GM12878 (cell line): ENCODE measurements around the gene PRDM16.

Experiments used
- POLR2A ChIP-seq: IDR thresholded peaks from 2 replicates; pipeline ENCODE4 v1.6.1; 2011; ENCODE audit warnings: low read depth, mild to moderate bottlenecking, low read length
- POLR2AphosphoS5 ChIP-seq: IDR thresholded peaks from 2 replicates; pipeline ENCODE4 v1.6.1; 2011; ENCODE audit warnings: mild to moderate bottlenecking, low read length, inconsistent platforms
- SMAD5 ChIP-seq: IDR thresholded peaks from 2 replicates; pipeline ENCODE4 v1.6.1; 2016; ENCODE audit warnings: antibody characterized with exemption, low read depth
- SP1 ChIP-seq: IDR thresholded peaks from one replicate; pipeline ENCODE4 v1.6.1; 2011; ENCODE audit warnings: low read depth, low read length
- SPI1 ChIP-seq: IDR thresholded peaks from 2 replicates; pipeline ENCODE4 v1.6.1; 2011; ENCODE audit warnings: low read depth, mild to moderate bottlenecking, low read length, moderate library complexity, borderline replicate concordance; ENCODE audit not compliant: insufficient read depth
- TF ChIP-seq, protein P1 (sequence below): fragments of 450-650 bp; IDR thresholded peaks from 2 replicates; pipeline ENCODE4 v1.6.1; 2017; ENCODE audit warnings: mild to moderate bottlenecking
- TF ChIP-seq, protein P2 (sequence below), 3 experiments: IDR thresholded peaks in 2 of 3; conservative IDR thresholded peaks in 1 of 3; 2 replicates each; pipeline ENCODE4 v1.5.1; 2011; ENCODE audit warnings: low read depth in 3 of 3, low read length in 3 of 3, mild to moderate bottlenecking in 3 of 3, control low read depth in 2 of 3, moderate library complexity in 2 of 3, inconsistent platforms in 1 of 3, mixed read lengths in 1 of 3; ENCODE audit not compliant: control insufficient read depth in 2 of 3, insufficient read depth in 1 of 3; ENCODE audit errors: extremely low read depth in 1 of 3

DNA sequence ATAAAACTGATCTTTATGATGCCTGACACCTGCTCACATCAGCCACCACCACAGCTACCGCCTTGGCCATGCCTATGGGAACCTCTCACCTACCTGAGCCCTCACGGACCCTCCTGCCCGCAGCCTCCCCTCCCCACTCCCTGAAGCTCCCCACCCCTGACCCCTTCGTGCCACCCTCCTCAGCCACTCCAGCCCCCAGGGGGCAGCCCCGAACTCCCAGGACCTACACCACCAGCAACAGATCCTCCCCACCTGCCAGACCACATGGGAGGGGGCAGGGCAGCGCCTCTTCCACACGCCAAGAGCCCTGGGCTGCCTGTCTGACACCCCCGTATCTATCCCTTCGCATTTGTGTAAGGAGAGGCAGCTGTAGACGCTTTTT, 371.3 kb downstream of the PRDM16 start:
- TF ChIP-seq SPI1 (no peak), SMAD5 (no peak), POLR2AphosphoS5 (no peak), SP1 (no peak), POLR2A (no peak)
- TF ChIP-seq, protein P1, sequence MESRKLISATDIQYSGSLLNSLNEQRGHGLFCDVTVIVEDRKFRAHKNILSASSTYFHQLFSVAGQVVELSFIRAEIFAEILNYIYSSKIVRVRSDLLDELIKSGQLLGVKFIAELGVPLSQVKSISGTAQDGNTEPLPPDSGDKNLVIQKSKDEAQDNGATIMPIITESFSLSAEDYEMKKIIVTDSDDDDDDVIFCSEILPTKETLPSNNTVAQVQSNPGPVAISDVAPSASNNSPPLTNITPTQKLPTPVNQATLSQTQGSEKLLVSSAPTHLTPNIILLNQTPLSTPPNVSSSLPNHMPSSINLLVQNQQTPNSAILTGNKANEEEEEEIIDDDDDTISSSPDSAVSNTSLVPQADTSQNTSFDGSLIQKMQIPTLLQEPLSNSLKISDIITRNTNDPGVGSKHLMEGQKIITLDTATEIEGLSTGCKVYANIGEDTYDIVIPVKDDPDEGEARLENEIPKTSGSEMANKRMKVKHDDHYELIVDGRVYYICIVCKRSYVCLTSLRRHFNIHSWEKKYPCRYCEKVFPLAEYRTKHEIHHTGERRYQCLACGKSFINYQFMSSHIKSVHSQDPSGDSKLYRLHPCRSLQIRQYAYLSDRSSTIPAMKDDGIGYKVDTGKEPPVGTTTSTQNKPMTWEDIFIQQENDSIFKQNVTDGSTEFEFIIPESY = no peak
- TF ChIP-seq, protein P2, sequence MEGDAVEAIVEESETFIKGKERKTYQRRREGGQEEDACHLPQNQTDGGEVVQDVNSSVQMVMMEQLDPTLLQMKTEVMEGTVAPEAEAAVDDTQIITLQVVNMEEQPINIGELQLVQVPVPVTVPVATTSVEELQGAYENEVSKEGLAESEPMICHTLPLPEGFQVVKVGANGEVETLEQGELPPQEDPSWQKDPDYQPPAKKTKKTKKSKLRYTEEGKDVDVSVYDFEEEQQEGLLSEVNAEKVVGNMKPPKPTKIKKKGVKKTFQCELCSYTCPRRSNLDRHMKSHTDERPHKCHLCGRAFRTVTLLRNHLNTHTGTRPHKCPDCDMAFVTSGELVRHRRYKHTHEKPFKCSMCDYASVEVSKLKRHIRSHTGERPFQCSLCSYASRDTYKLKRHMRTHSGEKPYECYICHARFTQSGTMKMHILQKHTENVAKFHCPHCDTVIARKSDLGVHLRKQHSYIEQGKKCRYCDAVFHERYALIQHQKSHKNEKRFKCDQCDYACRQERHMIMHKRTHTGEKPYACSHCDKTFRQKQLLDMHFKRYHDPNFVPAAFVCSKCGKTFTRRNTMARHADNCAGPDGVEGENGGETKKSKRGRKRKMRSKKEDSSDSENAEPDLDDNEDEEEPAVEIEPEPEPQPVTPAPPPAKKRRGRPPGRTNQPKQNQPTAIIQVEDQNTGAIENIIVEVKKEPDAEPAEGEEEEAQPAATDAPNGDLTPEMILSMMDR (IDR thresholded peaks at IDR 0.05 in 2 of 3, conservative IDR thresholded peaks at IDR 0.05 in 1 of 3; ENCODE audit: control insufficient read depth in 2 of 3, extremely low read depth in 1 of 3, insufficient read depth in 1 of 3, low read depth in 3 of 3, low read length in 3 of 3) = no peak
